Stimulated activated CD4-positive, alpha-beta T cell treated with anti-CD3 and anti-CD28 coated beads, Interleukin-4, amount 100 ng/mL, for 4 hours (primary cell): ENCODE measurements around the gene NSFL1C.

ENCODE experiments used
- DNase-seq, 2 experiments: peaks; one replicate each; pipeline ENCODE4 v3.0.0-alpha.2; 2020

The NSFL1C gene

GRCh38 chr20:1457992-1458391 is 8.7 kb downstream of the NSFL1C start:
- no peak for DNase-seq

GRCh38 chr20:1456300-1456699 is 10.3 kb downstream of the NSFL1C start:
- no peak for DNase-seq

- DNase-seq = no peak
These were observed 15.6 kb downstream of the NSFL1C start for GRCh38 chr20:1450926-1451491.

GRCh38 chr20:1449370-1449769 is 17.3 kb downstream of the NSFL1C start:
- DNase-seq = no peak

- DNase-seq = no peak
These were observed 18.5 kb downstream of the NSFL1C start for GRCh38 chr20:1448081-1448620.

DNA sequence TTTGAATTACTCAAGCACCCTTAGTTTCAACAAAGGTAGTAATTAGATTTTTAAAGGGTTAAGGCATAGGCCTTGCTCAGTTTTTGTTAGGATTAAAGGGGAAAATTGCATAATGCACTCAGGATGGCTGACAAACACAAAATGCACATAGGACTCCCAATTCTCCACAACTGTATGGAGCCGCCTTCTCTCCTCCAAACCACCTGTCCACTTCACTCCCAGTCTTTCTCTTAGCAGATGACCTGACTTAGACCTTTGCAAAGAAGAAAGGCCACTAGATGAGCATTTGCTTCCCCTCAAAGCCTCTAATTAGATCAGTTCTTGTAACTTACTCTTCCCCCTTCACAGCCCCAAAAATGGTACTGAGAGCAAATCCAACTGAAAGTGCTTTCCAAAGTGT is 20.1 kb downstream of the NSFL1C start:
- DNase-seq = no peak

GRCh38 chr20:1443085-1443484 is 23.6 kb downstream of the NSFL1C start:
- no peak for DNase-seq

GRCh38 chr20:1442304-1442703 is 24.3 kb downstream of the NSFL1C start:
- no peak for DNase-seq

DNA sequence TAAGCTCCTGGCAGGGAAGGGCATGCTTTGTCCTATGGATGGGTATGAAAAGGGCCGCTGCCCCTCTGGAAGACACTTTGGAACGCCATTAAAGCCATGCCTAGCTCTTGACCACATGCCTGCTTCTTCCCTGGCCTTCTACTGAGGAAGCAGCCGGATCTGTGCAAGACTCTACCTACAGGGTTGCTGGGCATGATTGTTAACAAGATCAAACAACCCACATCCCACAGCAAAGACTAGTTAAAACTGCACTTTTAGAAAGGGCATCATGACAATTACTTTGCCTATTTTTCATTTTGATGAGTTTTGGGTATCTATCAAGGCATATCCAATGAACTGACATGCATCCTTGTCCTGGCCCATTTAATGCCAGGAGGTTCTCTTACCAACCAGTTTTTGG is 25.5 kb downstream of the NSFL1C start:
- no peak for DNase-seq

- no peak for DNase-seq
These were observed 26.6 kb downstream of the NSFL1C start for GRCh38 chr20:1440024-1440423.

DNA sequence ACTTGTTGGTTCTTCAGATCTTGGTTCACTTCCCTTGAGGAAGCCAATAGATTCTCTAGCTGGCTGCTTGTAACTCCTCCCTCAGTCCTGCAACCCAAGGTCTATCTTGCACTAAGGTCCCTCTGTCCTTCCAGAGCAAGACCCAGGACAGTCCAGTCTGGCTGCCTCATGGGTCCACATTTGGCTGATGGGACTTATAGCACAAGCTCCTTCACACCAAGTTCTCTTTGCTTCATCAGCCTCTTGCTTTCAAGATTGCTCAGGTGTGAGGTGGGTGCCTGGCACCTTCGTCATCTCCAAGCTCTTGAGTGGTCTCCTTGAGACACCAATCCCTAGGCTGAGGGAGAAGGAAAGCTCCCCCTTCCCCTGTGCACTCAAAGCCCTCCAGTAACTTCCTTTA is 28.3 kb downstream of the NSFL1C start:
- DNase-seq = no peak

GRCh38 chr20:1437235-1437904 is 29.3 kb downstream of the NSFL1C start:
- DNase-seq = peak; percentile 73 to 75

DNA sequence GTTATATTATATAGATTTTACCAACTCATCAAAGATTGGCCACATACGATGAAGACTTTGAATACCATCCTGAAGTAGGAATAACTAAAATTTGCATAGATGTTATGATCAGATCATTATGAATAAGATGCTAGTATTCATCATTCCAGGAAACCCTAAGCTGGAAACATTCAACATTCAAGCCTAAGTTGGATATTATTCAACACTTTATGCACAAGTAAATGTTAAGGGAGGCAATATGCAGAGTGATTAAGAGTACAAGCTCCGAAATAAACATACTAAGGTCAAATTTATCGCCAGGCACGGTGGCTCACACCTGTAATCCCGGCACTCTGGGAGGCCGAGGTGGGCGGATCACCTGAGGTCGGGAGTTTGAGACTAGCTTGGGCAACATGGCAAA is 30.4 kb downstream of the NSFL1C start:
- DNase-seq = no peak

DNA sequence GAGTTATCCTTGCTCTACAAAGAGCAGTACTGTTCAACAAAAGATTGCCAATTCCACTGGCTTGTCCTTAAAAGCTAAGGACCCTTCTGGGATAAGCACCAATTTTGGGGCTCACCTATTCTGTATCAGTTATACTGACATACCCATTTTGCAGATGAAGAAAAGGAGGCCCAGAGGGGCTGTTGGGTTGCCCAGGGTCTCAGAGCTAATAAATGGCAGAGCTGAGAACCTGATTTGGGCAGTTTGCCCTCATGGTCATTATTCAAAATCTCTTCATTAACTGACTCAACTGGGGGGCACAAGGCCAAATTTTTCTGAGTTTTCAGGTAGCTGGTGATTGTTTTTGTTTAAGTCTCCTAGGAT is 31.3 kb downstream of the NSFL1C start:
- DNase-seq = no peak

GRCh38 chr20:1434571-1435336 is 31.9 kb downstream of the NSFL1C start:
- peak in 1 of 2 experiments; percentile 30 for DNase-seq

DNA sequence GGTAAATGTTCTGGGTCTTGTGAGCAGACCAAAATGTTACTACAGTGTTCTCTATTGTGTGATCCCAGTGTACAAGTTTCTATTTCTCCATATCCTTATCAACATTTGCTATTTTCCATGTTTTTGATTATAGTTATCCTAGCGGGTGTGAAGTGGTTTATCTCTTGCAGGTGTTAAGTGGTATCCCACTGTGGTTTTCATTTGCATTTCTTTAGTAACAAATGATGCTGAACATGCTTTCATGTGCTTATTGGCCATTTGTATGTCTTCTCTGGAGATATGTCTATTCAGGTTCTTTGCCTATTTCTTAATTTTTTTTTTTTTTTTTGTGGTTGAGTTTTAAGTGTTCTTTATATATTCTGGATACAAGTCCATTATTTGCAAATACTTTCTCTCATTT is 35.5 kb downstream of the NSFL1C start:
- DNase-seq = no peak

- DNase-seq = no peak
These were observed 36.6 kb downstream of the NSFL1C start for GRCh38 chr20:1430004-1430451.

DNA sequence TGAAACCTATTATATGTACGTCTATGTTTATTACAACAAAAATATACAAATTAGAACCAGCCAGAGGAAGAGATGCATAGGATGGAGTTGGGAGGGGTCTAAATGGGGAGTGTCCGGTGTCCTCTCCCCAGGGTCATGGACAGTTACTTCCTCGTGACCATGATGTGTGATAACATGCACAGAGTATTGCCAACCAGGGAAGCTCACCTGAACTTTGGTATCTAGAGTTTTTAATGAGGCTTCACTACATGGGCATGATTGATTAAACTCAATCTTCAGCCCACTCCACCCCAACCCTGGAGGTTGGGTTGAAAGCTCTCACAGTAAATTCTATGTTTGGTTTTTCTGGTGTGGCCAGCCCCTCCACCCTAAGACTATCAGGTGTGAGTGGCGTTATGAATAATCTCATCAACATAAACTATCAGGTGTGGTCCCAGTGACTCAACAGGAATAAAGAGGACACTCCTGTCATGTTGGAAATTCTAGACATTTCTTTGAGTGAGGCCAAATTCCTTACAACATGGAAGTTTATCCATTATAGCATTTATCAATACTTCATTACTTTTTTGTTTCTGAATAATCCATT is 37.4 kb downstream of the NSFL1C start:
- DNase-seq = no peak

GRCh38 chr20:1427457-1428054 is 39.1 kb downstream of the NSFL1C start:
- DNase-seq = no peak

DNA sequence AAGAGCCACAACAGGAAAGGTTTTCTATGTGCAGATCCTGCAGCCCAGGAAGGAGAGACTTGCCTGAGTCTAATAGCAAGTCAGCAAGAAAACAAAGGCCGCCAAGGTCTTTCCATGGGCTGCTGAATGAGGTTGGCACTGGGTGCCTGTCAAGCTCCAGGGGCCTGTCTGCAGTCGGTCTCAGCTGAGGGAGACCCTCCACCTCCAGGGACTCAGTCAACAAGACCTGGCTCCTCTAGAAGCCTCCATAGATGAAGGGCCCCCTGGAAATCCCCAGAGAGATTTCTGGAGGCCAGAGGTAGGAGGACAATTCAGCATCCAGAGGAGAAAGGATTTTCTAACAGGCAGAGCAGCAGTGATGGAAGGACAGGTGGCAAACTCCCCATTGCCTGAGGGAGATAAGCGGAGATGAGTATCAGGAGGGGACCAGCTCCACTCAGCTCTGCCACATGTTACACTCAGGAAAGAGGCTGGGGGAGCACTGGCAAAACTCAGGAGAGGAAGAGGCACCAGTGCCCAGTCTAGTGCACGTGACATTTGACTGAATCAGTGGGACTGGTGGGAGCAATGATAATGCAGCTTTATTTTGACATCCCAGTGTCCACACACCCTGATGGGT is 40.3 kb downstream of the NSFL1C start:
- DNase-seq = no peak

DNA sequence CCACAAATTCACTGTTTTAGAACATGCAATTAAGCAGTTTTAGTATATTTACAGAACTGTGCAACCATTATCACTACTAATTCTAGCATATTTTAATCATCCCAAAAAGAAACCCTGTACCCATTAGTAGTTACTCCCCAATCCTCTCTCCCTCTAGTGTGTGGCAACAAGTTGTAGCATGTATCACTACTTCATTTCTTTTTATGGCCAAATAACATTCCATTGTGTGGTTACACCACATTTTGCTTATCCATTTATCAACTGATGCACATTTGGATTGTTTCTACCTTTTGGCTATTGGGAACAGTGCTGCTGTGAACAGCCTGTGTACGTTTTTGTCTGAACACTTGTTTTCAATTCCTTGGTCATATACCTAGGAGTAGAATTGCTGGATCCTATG is 42.3 kb downstream of the NSFL1C start:
- DNase-seq = no peak

DNA sequence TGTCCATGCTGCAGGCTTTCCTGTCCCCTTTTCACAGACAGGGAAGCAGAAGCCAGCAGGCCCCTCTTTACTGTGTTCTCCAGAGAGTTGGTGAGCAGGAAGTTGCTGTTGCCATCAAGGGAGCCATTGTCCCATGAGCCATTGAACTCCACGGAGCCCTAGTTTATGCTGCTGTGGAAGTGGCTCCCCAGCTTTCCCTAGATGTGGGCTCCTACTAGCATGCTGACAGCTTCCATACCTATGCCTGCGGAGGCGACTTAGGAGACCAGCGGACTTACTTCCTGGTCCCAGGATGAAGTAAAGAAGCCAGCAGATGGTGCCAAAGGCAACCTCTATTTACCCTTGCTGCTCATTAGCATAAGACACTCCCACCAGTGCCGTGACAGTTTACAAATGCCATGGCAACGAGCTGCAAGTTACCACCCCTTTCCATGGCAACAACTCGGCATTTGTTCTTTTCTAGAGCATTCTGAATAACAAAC is 43.0 kb downstream of the NSFL1C start:
- no peak for DNase-seq

DNA sequence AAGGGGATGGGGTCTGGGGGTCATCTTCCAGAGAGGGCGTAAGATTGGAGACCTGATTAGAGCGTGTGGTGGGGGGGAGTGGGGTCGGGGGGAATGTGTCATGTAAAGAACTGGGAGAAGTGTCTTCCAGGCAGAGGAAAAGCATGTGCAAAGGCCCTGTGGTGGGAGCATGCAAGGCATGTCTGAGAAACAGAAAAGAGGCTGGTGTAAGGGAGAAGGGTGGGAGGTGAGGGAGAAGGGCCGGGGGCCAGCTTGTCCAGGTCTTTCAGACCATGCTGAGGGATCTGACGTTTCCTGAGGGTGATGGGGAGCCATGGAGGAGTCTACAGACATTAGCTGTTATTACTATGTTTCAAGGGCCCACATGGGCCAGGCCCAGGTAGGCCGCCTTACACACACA is 43.4 kb downstream of the NSFL1C start:
- DNase-seq = no peak
